Duodenal mucosa (tissue), 2 donors: ENCODE measurements around the gene NTRK3.

Experiments used
- H3K27ac ChIP-seq: one replicate; pipeline ENCODE4 v1.7.0; 2013; ENCODE audit warnings: low read depth, low read length
- H3K27me3 ChIP-seq, 2 donors: one replicate each; pipeline ENCODE4 v1.7.0; 2013; ENCODE audit warnings: low read length in 2 of 2, control low read depth in 1 of 2; ENCODE audit not compliant: insufficient read depth in 2 of 2, control insufficient read depth in 1 of 2
- H3K36me3 ChIP-seq, 2 donors: one replicate each; pipeline ENCODE4 v1.7.0; 2013; ENCODE audit warnings: low read length in 2 of 2, control low read depth in 1 of 2; ENCODE audit not compliant: insufficient read depth in 2 of 2, control insufficient read depth in 1 of 2
- H3K4me1 ChIP-seq, 2 donors: one replicate each; pipeline ENCODE4 v1.7.0; 2013; ENCODE audit warnings: low read length in 2 of 2, control low read depth in 1 of 2; ENCODE audit not compliant: insufficient read depth in 2 of 2, control insufficient read depth in 1 of 2
- H3K4me3 ChIP-seq, 2 donors: one replicate each; pipeline ENCODE4 v1.7.0; 2013; ENCODE audit warnings: low read length in 2 of 2, low read depth in 1 of 2
- H3K9ac ChIP-seq, 2 donors: one replicate each; pipeline ENCODE4 v1.7.0; 2013; ENCODE audit warnings: low read length in 2 of 2, low read depth in 1 of 2
- H3K9me3 ChIP-seq, 2 donors: one replicate each; pipeline ENCODE4 v1.7.0; 2013; ENCODE audit warnings: low read length in 2 of 2, control low read depth in 1 of 2; ENCODE audit not compliant: control insufficient read depth in 1 of 2

The NTRK3 gene

GRCh38 chr15:88256279-88257230 is at the start of gene NTRK3:
TSS of gene NTRK3 (minus strand) at chr15:88256739. CDS start at chr15:88256153, 586 bp downstream.
- H3K4me3 ChIP-seq: no peak within 1 kb of the TSS
- H3K27me3 ChIP-seq: peaks cover 38 to 54% of the 10 kb centered on the region in 2 donors
- no peaks in the 10 kb centered on the region for H3K36me3 ChIP-seq
- H3K4me1 ChIP-seq: no peaks in the 10 kb centered on the region
- no peaks in the 10 kb centered on the region for H3K9me3 ChIP-seq
- H3K27ac ChIP-seq: no peak within 1 kb of the TSS
- H3K9ac ChIP-seq: no peak within 1 kb of the TSS

- Histone ChIP-seq H3K27me3 (no peaks in the 10 kb centered on the region), H3K27ac (no peak overlapping the region), H3K9ac (no peak overlapping the region), H3K4me1 (no peaks in the 10 kb centered on the region), H3K4me3 (no peak overlapping the region), H3K9me3 (no peaks in the 10 kb centered on the region), H3K36me3 (no peaks in the 10 kb centered on the region)
Measured at GRCh38 chr15:88303395-88303794, 46.9 kb upstream of the NTRK3 start.

GRCh38 chr15:88302373-88302772 is 45.8 kb upstream of the NTRK3 start:
- Histone ChIP-seq H3K36me3 (no peaks in the 10 kb centered on the region), H3K9ac (no peak overlapping the region), H3K27me3 (no peaks in the 10 kb centered on the region), H3K4me3 (no peak overlapping the region), H3K27ac (no peak overlapping the region), H3K9me3 (no peaks in the 10 kb centered on the region), H3K4me1 (no peaks in the 10 kb centered on the region)

GRCh38 chr15:88301311-88301710 is 44.8 kb upstream of the NTRK3 start:
- H3K27me3 ChIP-seq: no peaks in the 10 kb centered on the region
- H3K4me3 ChIP-seq: no peak overlapping the region
- no peaks in the 10 kb centered on the region for H3K9me3 ChIP-seq
- H3K36me3 ChIP-seq: no peaks in the 10 kb centered on the region
- H3K27ac ChIP-seq: no peak overlapping the region
- no peaks in the 10 kb centered on the region for H3K4me1 ChIP-seq
- no peak overlapping the region for H3K9ac ChIP-seq

- Histone ChIP-seq H3K4me1 (no peaks in the 10 kb centered on the region), H3K27ac (no peak overlapping the region), H3K9ac (no peak overlapping the region), H3K36me3 (no peaks in the 10 kb centered on the region), H3K27me3 (no peaks in the 10 kb centered on the region), H3K9me3 (no peaks in the 10 kb centered on the region), H3K4me3 (no peak overlapping the region)
Measured at GRCh38 chr15:88300861-88301260, 44.3 kb upstream of the NTRK3 start.

- Histone ChIP-seq H3K4me3 (no peak overlapping the region), H3K4me1 (no peaks in the 10 kb centered on the region), H3K9ac (no peak overlapping the region), H3K27me3 (no peaks in the 10 kb centered on the region), H3K36me3 (no peaks in the 10 kb centered on the region), H3K27ac (no peak overlapping the region), H3K9me3 (no peaks in the 10 kb centered on the region)
Measured at GRCh38 chr15:88300089-88300488, 43.5 kb upstream of the NTRK3 start.

- no peaks in the 10 kb centered on the region for H3K9me3 ChIP-seq
- no peaks in the 10 kb centered on the region for H3K4me1 ChIP-seq
- no peak overlapping the region for H3K9ac ChIP-seq
- no peaks in the 10 kb centered on the region for H3K27me3 ChIP-seq
- no peak overlapping the region for H3K4me3 ChIP-seq
- no peak overlapping the region for H3K27ac ChIP-seq
- no peaks in the 10 kb centered on the region for H3K36me3 ChIP-seq
Measured at GRCh38 chr15:88299497-88299896, 43.0 kb upstream of the NTRK3 start.

- Histone ChIP-seq H3K9me3 (no peaks in the 10 kb centered on the region), H3K27ac (no peak overlapping the region), H3K9ac (no peak overlapping the region), H3K36me3 (no peaks in the 10 kb centered on the region), H3K4me3 (no peak overlapping the region), H3K27me3 (peaks cover 5 to 14% of the 10 kb centered on the region in 2 donors), H3K4me1 (no peaks in the 10 kb centered on the region)
Measured at GRCh38 chr15:88288661-88289060, 32.1 kb upstream of the NTRK3 start.

- Histone ChIP-seq H3K9ac (no peak overlapping the region), H3K4me1 (no peaks in the 10 kb centered on the region), H3K9me3 (no peaks in the 10 kb centered on the region), H3K27me3 (peaks cover 6 to 19% of the 10 kb centered on the region in 2 donors), H3K36me3 (no peaks in the 10 kb centered on the region), H3K4me3 (no peak overlapping the region), H3K27ac (no peak overlapping the region)
Measured at GRCh38 chr15:88288206-88288605, 31.7 kb upstream of the NTRK3 start.

GRCh38 chr15:88284318-88284998 is 27.9 kb upstream of the NTRK3 start:
- H3K36me3 ChIP-seq: no peaks in the 10 kb centered on the region
- H3K4me3 ChIP-seq: no peak overlapping the region
- no peaks in the 10 kb centered on the region for H3K4me1 ChIP-seq
- peaks cover 12 to 23% of the 10 kb centered on the region in 2 donors for H3K27me3 ChIP-seq
- no peak overlapping the region for H3K27ac ChIP-seq
- no peaks in the 10 kb centered on the region for H3K9me3 ChIP-seq
- no peak overlapping the region for H3K9ac ChIP-seq
